GM23338 (cell line): ENCODE results near the gene ZNF566. TPM values are rescaled to one million over a fixed set of nuclear protein-coding genes. Genes with fewer than 3 reads are reported as not detected.

ENCODE experiments used
- ATAC-seq: fragments of 200-7000 bp; cut with Tn5 transposase; 3 replicates; pipeline ENCODE4 v1.9.1; 2020
- DNase-seq: peaks from one replicate; pipeline ENCODE4 v3.0.0-alpha.2; 2015; ENCODE audit warnings: low spot score
- H2AFZ ChIP-seq: fragments of 200-600 bp; sonication (generic); 2 replicates; pipeline ENCODE4 v1.8.0; 2016; ENCODE audit warnings: antibody characterized with exemption, mild to moderate bottlenecking, moderate library complexity
- H3F3A ChIP-seq: fragments of 200-600 bp; sonication (generic); replicated peaks from 2 replicates; pipeline ENCODE4 v1.8.0; 2017; ENCODE audit warnings: antibody characterized with exemption, mixed run types, low read depth
- H3K27ac ChIP-seq: fragments of 200-600 bp; sonication (generic); 2 replicates; pipeline ENCODE4 v1.6.1; 2016; ENCODE audit warnings: low read depth
- H3K27me3 ChIP-seq: fragments of 200-600 bp; sonication (generic); 2 replicates; pipeline ENCODE4 v1.8.0; 2016; ENCODE audit warnings: mild to moderate bottlenecking, mixed run types, moderate library complexity; ENCODE audit not compliant: insufficient read depth
- H3K36me3 ChIP-seq: fragments of 200-600 bp; sonication (generic); 2 replicates; pipeline ENCODE4 v1.8.0; 2016; ENCODE audit warnings: mild to moderate bottlenecking; ENCODE audit not compliant: insufficient read depth
- H3K4me1 ChIP-seq: fragments of 200-600 bp; sonication (generic); 2 replicates; pipeline ENCODE4 v1.8.0; 2016; ENCODE audit warnings: mild to moderate bottlenecking, moderate library complexity; ENCODE audit not compliant: insufficient read depth
- H3K4me2 ChIP-seq: fragments of 200-600 bp; sonication (generic); 2 replicates; pipeline ENCODE4 v1.7.1; 2017; ENCODE audit warnings: mixed run types
- H3K4me3 ChIP-seq: fragments of 200-600 bp; sonication (generic); 2 replicates; pipeline ENCODE4 v1.6.1; 2016; ENCODE audit warnings: mixed run types
- H3K79me2 ChIP-seq: fragments of 200-600 bp; sonication (generic); replicated peaks from 2 replicates; pipeline ENCODE4 v1.8.0; 2017; ENCODE audit warnings: mild to moderate bottlenecking; ENCODE audit not compliant: insufficient read depth
- H3K9me2 ChIP-seq: fragments of 200-600 bp; sonication (generic); 2 replicates; pipeline ENCODE4 v1.8.0; 2017; ENCODE audit not compliant: insufficient read depth
- H4K20me1 ChIP-seq: fragments of 200-600 bp; sonication (generic); replicated peaks from 2 replicates; pipeline ENCODE4 v1.8.0; 2017; ENCODE audit warnings: mild to moderate bottlenecking; ENCODE audit not compliant: insufficient read depth
- H3K27ac Mint-ChIP-seq: 2 replicates; pipeline ENCODE4 v1.8.0; 2020; ENCODE audit warnings: inconsistent platforms, mild to moderate bottlenecking, moderate library complexity, mixed read lengths
- H3K27me3 Mint-ChIP-seq: 3 replicates; pipeline ENCODE4 v1.8.0; 2022; ENCODE audit warnings: low read depth, mild to moderate bottlenecking, moderate library complexity, mixed read lengths, inconsistent platforms; ENCODE audit not compliant: insufficient read depth, poor library complexity
- H3K36me3 Mint-ChIP-seq: 3 replicates; pipeline ENCODE4 v1.8.0; 2021; ENCODE audit warnings: low read depth, mild to moderate bottlenecking, inconsistent platforms, moderate library complexity, mixed read lengths
- H3K4me1 Mint-ChIP-seq: 3 replicates; pipeline ENCODE4 v1.8.0; 2020; ENCODE audit warnings: mild to moderate bottlenecking, inconsistent platforms, mixed read lengths
- H3K4me3 Mint-ChIP-seq: 3 replicates; pipeline ENCODE4 v1.8.0; 2021; ENCODE audit warnings: moderate library complexity, mild to moderate bottlenecking, inconsistent platforms, mixed read lengths
- H3K9me3 Mint-ChIP-seq: 3 replicates; pipeline ENCODE4 v1.8.0; 2020; ENCODE audit warnings: moderate library complexity, mild to moderate bottlenecking, inconsistent platforms, mixed read lengths
- CREB1 ChIP-seq: fragments of 250-450 bp; sonication (Bioruptor Pico); IDR thresholded peaks from 2 replicates; pipeline ENCODE4 v1.5.0; 2020; ENCODE audit warnings: low read depth, mild to moderate bottlenecking, moderate library complexity
- ETS1 ChIP-seq: IDR thresholded peaks from 2 replicates; pipeline ENCODE4 v1.6.1; 2016; ENCODE audit warnings: antibody characterized with exemption
- JUNB ChIP-seq: IDR thresholded peaks from one replicate; pipeline ENCODE4 v1.6.1; 2016; ENCODE audit warnings: antibody characterized with exemption; ENCODE audit not compliant: unreplicated experiment
- NANOG ChIP-seq: IDR thresholded peaks from 2 replicates; pipeline ENCODE4 v1.6.1; 2016; ENCODE audit warnings: antibody characterized with exemption, borderline replicate concordance
- REST ChIP-seq: IDR thresholded peaks from one replicate; pipeline ENCODE4 v1.6.1; 2018; ENCODE audit warnings: antibody characterized with exemption; ENCODE audit not compliant: unreplicated experiment
- STAT1 ChIP-seq: IDR thresholded peaks from one replicate; pipeline ENCODE4 v1.6.1; 2016; ENCODE audit warnings: antibody characterized with exemption; ENCODE audit not compliant: unreplicated experiment
- ZNF331 ChIP-seq: fragments of 250-450 bp; sonication (Bioruptor Pico); IDR thresholded peaks from 2 replicates; pipeline ENCODE4 v1.5.0; 2020; ENCODE audit warnings: low read depth, mild to moderate bottlenecking, moderate library complexity
- polyA plus RNA-seq: library from polyadenylated mRNA; unstranded; fragments of >200 nt; fragmentation: Nextera tagmentation; extraction: Ambion mirVana; gene quantifications from 2 replicates; pipeline ENCODE4 v1.2.1, GENCODE V29; 2016
- total RNA-seq: library from RNA; depleted of rRNA; stranded (reverse); fragments of >200 nt; shearing (Covaris generic); gene quantifications from 2 replicates; pipeline ENCODE4 v1.2.3, GENCODE V29; 2014
- TF ChIP-seq, protein P1 (sequence below): fragments of 250-450 bp; sonication (Bioruptor Pico); IDR thresholded peaks from 2 replicates; pipeline ENCODE4 v1.5.0; 2020; ENCODE audit warnings: mild to moderate bottlenecking, moderate library complexity

ZNF566 gene
- total and polyA plus RNA-seq, 2 experiments from 2014 or later, result 11.9 to 18.0 TPM

GRCh38 chr19:36514012-36514612 lies 24.8 kb upstream of the ZNF566 start (continued):
- TF ChIP-seq REST, result no peak

- Histone ChIP-seq H3K36me3 (peaks cover 27% of the 10 kb centered on the region), H2AFZ (no peak overlapping the region), H4K20me1 (no peaks in the 10 kb centered on the region), H3K27me3 (no peaks in the 10 kb centered on the region), H3K79me2 (no peaks in the 10 kb centered on the region), H3K4me3 (no peak overlapping the region), H3F3A (no peaks in the 10 kb centered on the region), H3K27ac (no peak overlapping the region), H3K9me2 (no peaks in the 10 kb centered on the region), H3K4me1 (no peaks in the 10 kb centered on the region), H3K4me2 (no peak overlapping the region)
- Mint-ChIP-seq H3K36me3 (peaks cover 56% of the 10 kb centered on the region), H3K27ac (no peak overlapping the region), H3K9me3 (peaks cover 99% of the 10 kb centered on the region), H3K4me3 (no peak overlapping the region), H3K4me1 (no peaks in the 10 kb centered on the region), H3K27me3 (peaks cover 6% of the 10 kb centered on the region)
- TF ChIP-seq, protein P1, sequence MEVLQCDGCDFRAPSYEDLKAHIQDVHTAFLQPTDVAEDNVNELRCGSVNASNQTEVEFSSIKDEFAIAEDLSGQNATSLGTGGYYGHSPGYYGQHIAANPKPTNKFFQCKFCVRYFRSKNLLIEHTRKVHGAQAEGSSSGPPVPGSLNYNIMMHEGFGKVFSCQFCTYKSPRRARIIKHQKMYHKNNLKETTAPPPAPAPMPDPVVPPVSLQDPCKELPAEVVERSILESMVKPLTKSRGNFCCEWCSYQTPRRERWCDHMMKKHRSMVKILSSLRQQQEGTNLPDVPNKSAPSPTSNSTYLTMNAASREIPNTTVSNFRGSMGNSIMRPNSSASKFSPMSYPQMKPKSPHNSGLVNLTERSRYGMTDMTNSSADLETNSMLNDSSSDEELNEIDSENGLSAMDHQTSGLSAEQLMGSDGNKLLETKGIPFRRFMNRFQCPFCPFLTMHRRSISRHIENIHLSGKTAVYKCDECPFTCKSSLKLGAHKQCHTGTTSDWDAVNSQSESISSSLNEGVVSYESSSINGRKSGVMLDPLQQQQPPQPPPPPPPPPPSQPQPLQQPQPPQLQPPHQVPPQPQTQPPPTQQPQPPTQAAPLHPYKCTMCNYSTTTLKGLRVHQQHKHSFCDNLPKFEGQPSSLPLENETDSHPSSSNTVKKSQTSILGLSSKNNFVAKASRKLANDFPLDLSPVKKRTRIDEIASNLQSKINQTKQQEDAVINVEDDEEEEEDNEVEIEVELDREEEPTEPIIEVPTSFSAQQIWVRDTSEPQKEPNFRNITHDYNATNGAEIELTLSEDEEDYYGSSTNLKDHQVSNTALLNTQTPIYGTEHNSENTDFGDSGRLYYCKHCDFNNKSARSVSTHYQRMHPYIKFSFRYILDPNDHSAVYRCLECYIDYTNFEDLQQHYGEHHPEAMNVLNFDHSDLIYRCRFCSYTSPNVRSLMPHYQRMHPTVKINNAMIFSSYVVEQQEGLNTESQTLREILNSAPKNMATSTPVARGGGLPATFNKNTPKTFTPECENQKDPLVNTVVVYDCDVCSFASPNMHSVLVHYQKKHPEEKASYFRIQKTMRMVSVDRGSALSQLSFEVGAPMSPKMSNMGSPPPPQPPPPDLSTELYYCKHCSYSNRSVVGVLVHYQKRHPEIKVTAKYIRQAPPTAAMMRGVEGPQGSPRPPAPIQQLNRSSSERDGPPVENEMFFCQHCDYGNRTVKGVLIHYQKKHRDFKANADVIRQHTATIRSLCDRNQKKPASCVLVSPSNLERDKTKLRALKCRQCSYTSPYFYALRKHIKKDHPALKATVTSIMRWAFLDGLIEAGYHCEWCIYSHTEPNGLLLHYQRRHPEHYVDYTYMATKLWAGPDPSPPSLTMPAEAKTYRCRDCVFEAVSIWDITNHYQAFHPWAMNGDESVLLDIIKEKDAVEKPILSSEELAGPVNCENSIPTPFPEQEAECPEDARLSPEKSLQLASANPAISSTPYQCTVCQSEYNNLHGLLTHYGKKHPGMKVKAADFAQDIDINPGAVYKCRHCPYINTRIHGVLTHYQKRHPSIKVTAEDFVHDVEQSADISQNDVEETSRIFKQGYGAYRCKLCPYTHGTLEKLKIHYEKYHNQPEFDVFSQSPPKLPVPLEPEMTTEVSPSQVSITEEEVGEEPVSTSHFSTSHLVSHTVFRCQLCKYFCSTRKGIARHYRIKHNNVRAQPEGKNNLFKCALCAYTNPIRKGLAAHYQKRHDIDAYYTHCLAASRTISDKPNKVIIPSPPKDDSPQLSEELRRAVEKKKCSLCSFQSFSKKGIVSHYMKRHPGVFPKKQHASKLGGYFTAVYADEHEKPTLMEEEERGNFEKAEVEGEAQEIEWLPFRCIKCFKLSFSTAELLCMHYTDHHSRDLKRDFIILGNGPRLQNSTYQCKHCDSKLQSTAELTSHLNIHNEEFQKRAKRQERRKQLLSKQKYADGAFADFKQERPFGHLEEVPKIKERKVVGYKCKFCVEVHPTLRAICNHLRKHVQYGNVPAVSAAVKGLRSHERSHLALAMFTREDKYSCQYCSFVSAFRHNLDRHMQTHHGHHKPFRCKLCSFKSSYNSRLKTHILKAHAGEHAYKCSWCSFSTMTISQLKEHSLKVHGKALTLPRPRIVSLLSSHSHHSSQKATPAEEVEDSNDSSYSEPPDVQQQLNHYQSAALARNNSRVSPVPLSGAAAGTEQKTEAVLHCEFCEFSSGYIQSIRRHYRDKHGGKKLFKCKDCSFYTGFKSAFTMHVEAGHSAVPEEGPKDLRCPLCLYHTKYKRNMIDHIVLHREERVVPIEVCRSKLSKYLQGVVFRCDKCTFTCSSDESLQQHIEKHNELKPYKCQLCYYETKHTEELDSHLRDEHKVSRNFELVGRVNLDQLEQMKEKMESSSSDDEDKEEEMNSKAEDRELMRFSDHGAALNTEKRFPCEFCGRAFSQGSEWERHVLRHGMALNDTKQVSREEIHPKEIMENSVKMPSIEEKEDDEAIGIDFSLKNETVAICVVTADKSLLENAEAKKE (CRISPR knock-in tag), result no peak
- no peak for TF ChIP-seq JUNB
- no peak for TF ChIP-seq ETS1
- TF ChIP-seq CREB1 (CRISPR knock-in tag), result no peak
- TF ChIP-seq ZNF331, result no peak
- no peak for TF ChIP-seq REST
- no peak for TF ChIP-seq STAT1
- TF ChIP-seq NANOG, result no peak
- ATAC-seq, result no peak
- no peak for DNase-seq
Observed at GRCh38 chr19:36508325-36508724, 19.0 kb upstream of the ZNF566 start.
